Nephron progenitor cell (in vitro differentiated cells): ENCODE measurements around the gene MCF2L2.

Experiments
- DNase-seq: peaks from one replicate; pipeline ENCODE4 v3.0.0; 2021
- H3K27ac Mint-ChIP-seq: 2 replicates; pipeline ENCODE4 v1.8.0; 2021; ENCODE audit warnings: mild to moderate bottlenecking, moderate library complexity, mixed read lengths
- H3K27me3 Mint-ChIP-seq: 2 replicates; pipeline ENCODE4 v1.8.0; 2021; ENCODE audit warnings: mild to moderate bottlenecking, low read depth, mixed read lengths; ENCODE audit not compliant: poor library complexity
- H3K36me3 Mint-ChIP-seq: 2 replicates; pipeline ENCODE4 v1.8.0; 2021; ENCODE audit warnings: low read depth, mixed read lengths
- H3K4me1 Mint-ChIP-seq: 2 replicates; pipeline ENCODE4 v1.8.0; 2021; ENCODE audit warnings: mixed read lengths
- H3K4me3 Mint-ChIP-seq: 2 replicates; pipeline ENCODE4 v1.8.0; 2021; ENCODE audit warnings: mild to moderate bottlenecking, moderate library complexity, mixed read lengths
- H3K9me3 Mint-ChIP-seq: 2 replicates; pipeline ENCODE4 v1.8.0; 2021; ENCODE audit warnings: mild to moderate bottlenecking, moderate library complexity, mixed read lengths
- TF ChIP-seq, protein P1 (sequence below): fragments of 200-600 bp; sonication (generic); IDR thresholded peaks from 2 replicates; pipeline ENCODE4 v1.5.0; 2021; ENCODE audit warnings: antibody characterized with exemption

The MCF2L2 gene

DNA sequence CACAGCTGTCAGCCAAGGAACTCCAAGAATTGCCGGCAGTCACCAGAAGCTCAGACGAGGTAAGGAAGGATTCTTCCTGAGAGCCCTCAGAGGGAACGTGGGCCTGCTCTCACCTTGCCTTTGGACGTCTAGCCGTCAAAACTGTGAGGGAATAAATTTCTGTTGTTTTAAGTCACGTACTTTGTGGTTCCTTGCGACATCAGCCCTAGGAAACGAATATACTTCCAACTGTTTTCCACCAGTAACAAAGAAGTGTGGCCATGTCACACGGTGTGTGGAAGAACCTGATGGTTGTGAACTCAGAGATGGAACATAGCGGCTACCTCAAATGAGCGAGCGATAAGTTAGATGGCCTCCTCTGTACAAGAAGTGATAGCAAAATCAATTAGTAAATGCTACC lies 216.3 kb downstream of the MCF2L2 start:
- DNase-seq = no peak
- H3K4me3 Mint-ChIP-seq = no peak overlapping the region
- peaks cover 8% of the 10 kb centered on the region for H3K27me3 Mint-ChIP-seq
- no peaks in the 10 kb centered on the region for H3K9me3 Mint-ChIP-seq
- H3K36me3 Mint-ChIP-seq = no peaks in the 10 kb centered on the region
- H3K27ac Mint-ChIP-seq = no peak overlapping the region
- H3K4me1 Mint-ChIP-seq = peaks cover 23% of the 10 kb centered on the region
- TF ChIP-seq, protein P1, sequence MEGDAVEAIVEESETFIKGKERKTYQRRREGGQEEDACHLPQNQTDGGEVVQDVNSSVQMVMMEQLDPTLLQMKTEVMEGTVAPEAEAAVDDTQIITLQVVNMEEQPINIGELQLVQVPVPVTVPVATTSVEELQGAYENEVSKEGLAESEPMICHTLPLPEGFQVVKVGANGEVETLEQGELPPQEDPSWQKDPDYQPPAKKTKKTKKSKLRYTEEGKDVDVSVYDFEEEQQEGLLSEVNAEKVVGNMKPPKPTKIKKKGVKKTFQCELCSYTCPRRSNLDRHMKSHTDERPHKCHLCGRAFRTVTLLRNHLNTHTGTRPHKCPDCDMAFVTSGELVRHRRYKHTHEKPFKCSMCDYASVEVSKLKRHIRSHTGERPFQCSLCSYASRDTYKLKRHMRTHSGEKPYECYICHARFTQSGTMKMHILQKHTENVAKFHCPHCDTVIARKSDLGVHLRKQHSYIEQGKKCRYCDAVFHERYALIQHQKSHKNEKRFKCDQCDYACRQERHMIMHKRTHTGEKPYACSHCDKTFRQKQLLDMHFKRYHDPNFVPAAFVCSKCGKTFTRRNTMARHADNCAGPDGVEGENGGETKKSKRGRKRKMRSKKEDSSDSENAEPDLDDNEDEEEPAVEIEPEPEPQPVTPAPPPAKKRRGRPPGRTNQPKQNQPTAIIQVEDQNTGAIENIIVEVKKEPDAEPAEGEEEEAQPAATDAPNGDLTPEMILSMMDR = no peak

DNA sequence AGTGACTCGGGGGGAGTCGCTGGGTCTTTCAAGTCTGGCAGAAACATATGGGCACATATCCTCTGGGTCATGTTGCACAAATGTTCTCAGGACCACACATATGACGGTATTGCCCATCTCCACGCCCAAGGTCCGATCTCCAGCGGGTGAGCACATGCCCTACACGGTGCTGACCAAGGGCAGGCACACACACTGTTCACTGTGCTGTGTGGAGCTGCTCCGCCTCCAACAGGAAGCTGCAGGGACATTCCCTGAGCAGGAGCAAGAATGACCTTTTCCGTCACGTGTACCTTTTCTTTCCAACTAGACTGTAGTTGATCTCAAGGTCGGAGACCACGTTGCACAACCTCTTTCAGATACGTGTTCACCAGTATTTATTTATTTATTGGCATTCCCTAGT lies 217.1 kb downstream of the MCF2L2 start:
- TF ChIP-seq, protein P1 = no peak
- Mint-ChIP-seq H3K27me3 (peaks cover 9% of the 10 kb centered on the region), H3K4me1 (peaks cover 23% of the 10 kb centered on the region), H3K36me3 (no peaks in the 10 kb centered on the region), H3K4me3 (no peak overlapping the region), H3K27ac (no peak overlapping the region), H3K9me3 (no peaks in the 10 kb centered on the region)
- DNase-seq = no peak

DNA sequence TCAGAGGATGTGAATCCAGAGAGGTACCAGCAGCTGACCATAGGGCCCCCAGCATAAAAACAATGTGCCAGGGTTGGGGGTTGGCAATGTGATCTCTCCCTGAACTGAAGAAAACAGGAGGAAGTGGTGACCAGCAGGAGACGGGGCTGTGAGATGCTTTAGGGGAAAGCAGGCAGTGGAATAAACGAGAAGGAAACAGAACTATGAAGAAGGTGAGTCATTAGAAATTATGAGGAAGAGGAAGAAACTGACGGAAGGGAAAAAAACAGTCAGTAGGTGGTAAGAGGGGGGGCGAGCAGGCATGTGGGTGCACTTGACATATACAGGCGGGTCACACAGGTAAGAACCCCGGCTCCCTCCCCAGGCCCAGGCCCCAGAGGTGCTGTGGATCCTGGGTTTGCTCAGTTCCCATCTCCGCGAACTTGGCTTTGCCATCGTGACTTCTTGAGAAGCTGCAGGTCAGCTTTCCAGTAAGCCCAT lies 217.5 kb downstream of the MCF2L2 start:
- H3K4me3 Mint-ChIP-seq = no peak overlapping the region
- peaks cover 23% of the 10 kb centered on the region for H3K4me1 Mint-ChIP-seq
- H3K36me3 Mint-ChIP-seq = no peaks in the 10 kb centered on the region
- no peak for DNase-seq
- no peaks in the 10 kb centered on the region for H3K9me3 Mint-ChIP-seq
- TF ChIP-seq, protein P1 = no peak
- H3K27ac Mint-ChIP-seq = no peak overlapping the region
- H3K27me3 Mint-ChIP-seq = peaks cover 9% of the 10 kb centered on the region

DNA sequence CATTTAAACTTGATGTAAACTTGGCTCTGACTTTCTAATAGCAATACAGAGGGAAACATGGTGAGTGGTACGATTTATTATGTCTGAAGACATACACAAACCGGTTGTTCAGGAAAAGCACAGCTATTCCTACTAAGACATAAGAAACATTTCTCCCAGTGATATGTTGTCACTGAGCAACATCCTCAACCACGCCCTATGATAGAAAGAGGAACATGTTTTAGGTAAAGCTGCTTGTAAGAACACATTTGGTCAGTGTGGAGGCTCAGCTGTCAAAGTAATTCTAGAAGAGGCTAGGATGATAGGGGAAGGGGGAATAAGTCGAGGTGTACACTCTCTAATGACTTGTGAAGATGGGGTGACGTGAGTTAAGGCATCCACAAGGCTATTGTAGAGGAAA lies 218.1 kb downstream of the MCF2L2 start:
- no peak for DNase-seq
- no peak overlapping the region for H3K27ac Mint-ChIP-seq
- TF ChIP-seq, protein P1 = no peak
- peaks cover 9% of the 10 kb centered on the region for H3K27me3 Mint-ChIP-seq
- H3K36me3 Mint-ChIP-seq = no peaks in the 10 kb centered on the region
- H3K4me1 Mint-ChIP-seq = peaks cover 19% of the 10 kb centered on the region
- peaks cover 4% of the 10 kb centered on the region for H3K9me3 Mint-ChIP-seq
- H3K4me3 Mint-ChIP-seq = no peak overlapping the region

DNA sequence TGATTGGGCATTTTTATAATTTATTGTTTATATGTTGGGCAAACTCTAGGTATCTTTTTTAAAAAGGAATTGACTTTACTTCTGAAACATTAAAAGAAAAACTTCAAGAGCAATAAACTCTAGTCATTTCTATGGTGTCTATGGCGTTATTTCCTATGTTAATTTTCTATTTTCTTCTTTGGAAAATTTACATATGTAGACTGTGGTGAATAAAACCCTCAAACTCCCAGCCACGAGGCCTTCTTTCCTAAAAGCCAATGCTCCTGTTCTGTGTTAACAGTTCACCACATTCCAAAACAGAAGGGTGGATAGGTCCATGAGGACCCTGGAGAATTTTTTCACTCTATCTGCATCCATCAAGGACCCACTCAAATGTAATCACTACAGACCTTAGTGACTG lies 219.6 kb downstream of the MCF2L2 start:
- H3K4me1 Mint-ChIP-seq = peaks cover 6% of the 10 kb centered on the region
- no peak overlapping the region for H3K4me3 Mint-ChIP-seq
- H3K27ac Mint-ChIP-seq = no peak overlapping the region
- H3K36me3 Mint-ChIP-seq = no peaks in the 10 kb centered on the region
- TF ChIP-seq, protein P1 = no peak
- no peak for DNase-seq
- peaks cover 11% of the 10 kb centered on the region for H3K27me3 Mint-ChIP-seq
- H3K9me3 Mint-ChIP-seq = peaks cover 13% of the 10 kb centered on the region

DNA sequence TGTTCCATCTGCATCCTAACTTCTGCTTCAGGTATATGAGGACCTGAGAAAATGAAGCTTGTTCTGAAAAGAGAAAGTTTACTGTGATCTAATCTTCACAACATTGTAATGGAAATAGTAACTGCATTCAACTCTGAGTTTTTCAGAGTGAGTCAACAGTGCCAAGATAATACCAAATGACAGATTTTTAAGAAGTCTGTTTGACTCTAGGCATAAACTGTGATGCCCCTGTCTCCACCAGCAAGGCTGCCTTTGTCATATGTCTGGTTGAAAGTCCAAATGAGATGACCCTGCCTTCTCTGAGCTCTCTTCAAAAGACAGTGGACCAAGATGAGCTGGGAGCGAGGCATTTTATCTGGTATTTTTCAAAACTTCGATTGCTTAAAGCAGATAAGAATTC lies 220.2 kb downstream of the MCF2L2 start:
- H3K4me1 Mint-ChIP-seq = peaks cover 4% of the 10 kb centered on the region
- TF ChIP-seq, protein P1 = no peak
- no peak for DNase-seq
- no peak overlapping the region for H3K27ac Mint-ChIP-seq
- no peaks in the 10 kb centered on the region for H3K36me3 Mint-ChIP-seq
- H3K9me3 Mint-ChIP-seq = peaks cover 19% of the 10 kb centered on the region
- peaks cover 9% of the 10 kb centered on the region for H3K27me3 Mint-ChIP-seq
- no peak overlapping the region for H3K4me3 Mint-ChIP-seq
